HepG2 (cell line): Measurements from ENCODE around the gene SEMA3B. TPM values are rescaled to one million over a fixed set of nuclear protein-coding genes. Genes with fewer than 3 reads are reported as not detected.

ENCODE experiments used
- JUNB ChIP-seq: sonication (generic); formaldehyde crosslinking; IDR thresholded peaks from 2 replicates; pipeline ENCODE4 v1.8.0; 2022; ENCODE audit warnings: missing genetic modification reagents, mild to moderate bottlenecking, borderline replicate concordance
- KLF13 ChIP-seq: sonication (generic); formaldehyde crosslinking; IDR thresholded peaks from 2 replicates; pipeline ENCODE4 v1.4.0; 2020; ENCODE audit warnings: mild to moderate bottlenecking, missing genetic modification reagents
- PAXIP1 ChIP-seq: sonication (generic); formaldehyde crosslinking; conservative IDR thresholded peaks from 2 replicates; pipeline ENCODE4 v1.4.0; 2020; ENCODE audit warnings: mild to moderate bottlenecking, missing genetic modification reagents, moderate library complexity
- PHF8 ChIP-seq: sonication (generic); formaldehyde crosslinking; IDR thresholded peaks from 2 replicates; pipeline ENCODE4 v1.5.0; 2020; ENCODE audit warnings: missing genetic modification reagents
- TBX2 ChIP-seq: sonication (generic); formaldehyde crosslinking; IDR thresholded peaks from 2 replicates; pipeline ENCODE4 v1.5.0; 2020; ENCODE audit warnings: missing genetic modification reagents, mild to moderate bottlenecking, borderline replicate concordance
- ZNF142 ChIP-seq: sonication (generic); formaldehyde crosslinking; IDR thresholded peaks from 2 replicates; pipeline ENCODE4 v1.4.0; 2020; ENCODE audit warnings: missing genetic modification reagents
- ZNF207 ChIP-seq: fragments of 450-650 bp; IDR thresholded peaks from 2 replicates; pipeline ENCODE4 v1.6.1; 2016; ENCODE audit warnings: antibody characterized with exemption, borderline replicate concordance
- ZNF260 ChIP-seq: sonication (generic); formaldehyde crosslinking; IDR thresholded peaks from 2 replicates; pipeline ENCODE4 v1.4.0; 2020; ENCODE audit warnings: missing genetic modification reagents, low read depth, mild to moderate bottlenecking, borderline replicate concordance
- ZNF30 ChIP-seq: sonication (generic); formaldehyde crosslinking; IDR thresholded peaks from 2 replicates; pipeline ENCODE4 v1.5.0; 2020; ENCODE audit warnings: mild to moderate bottlenecking, missing genetic modification reagents
- ZNF317 ChIP-seq: sonication (generic); formaldehyde crosslinking; IDR thresholded peaks from 2 replicates; pipeline ENCODE4 v1.5.0; 2020; ENCODE audit warnings: mild to moderate bottlenecking, missing genetic modification reagents
- ZNF432 ChIP-seq: sonication (generic); formaldehyde crosslinking; IDR thresholded peaks from 2 replicates; pipeline ENCODE4 v1.5.0; 2020; ENCODE audit warnings: missing genetic modification reagents, mild to moderate bottlenecking, borderline replicate concordance
- ZNF44 ChIP-seq: sonication (generic); formaldehyde crosslinking; IDR thresholded peaks from 2 replicates; pipeline ENCODE4 v1.5.1; 2020; ENCODE audit warnings: mild to moderate bottlenecking, missing genetic modification reagents
- ZSCAN25 ChIP-seq: sonication (generic); formaldehyde crosslinking; IDR thresholded peaks from 2 replicates; pipeline ENCODE4 v1.8.0; 2022; ENCODE audit warnings: mild to moderate bottlenecking, missing genetic modification reagents
- polyA plus RNA-seq, 8 experiments: library from polyadenylated mRNA; depleted of rRNA in 3 of 8; stranded (reverse) in 7 of 8; unstranded in 1 of 8; fragments of >200 nt; fragmentation: Illumina TruSeq in 4 of 8; extraction: Trizol in 4 of 8; gene quantifications; 2 replicates each; pipeline versions ENCODE4 v1.2.1 to v1.2.3, GENCODE V29; 2011 to 2016; ENCODE audit warnings: low read depth in 4 of 8, missing spikeins in 1 of 8, mixed read lengths in 1 of 8; ENCODE audit not compliant: insufficient read depth in 1 of 8
- total RNA-seq, 5 experiments: library from RNA; depleted of rRNA; stranded (reverse); fragments of >200 nt; fragmentation: Illumina TruSeq; extraction: Trizol; gene quantifications; 2 replicates each; pipeline ENCODE4 v1.2.3, GENCODE V29; 2016; ENCODE audit warnings: low read depth in 1 of 5
- TF ChIP-seq, protein P1 (sequence below): sonication (generic); formaldehyde crosslinking; IDR thresholded peaks from 2 replicates; pipeline ENCODE4 v1.9.0; 2021; ENCODE audit warnings: missing genetic modification reagents, borderline replicate concordance
- TF ChIP-seq, protein P2 (sequence below): sonication (generic); formaldehyde crosslinking; IDR thresholded peaks from 2 replicates; pipeline ENCODE4 v1.4.0; 2020; ENCODE audit warnings: missing genetic modification reagents

The SEMA3B gene
- total and polyA plus RNA-seq, 2 of the 13 experiments (the other 11 are each of a cell fraction or from before 2014, with no cell fraction given): 93.2 to 158 TPM

DNA sequence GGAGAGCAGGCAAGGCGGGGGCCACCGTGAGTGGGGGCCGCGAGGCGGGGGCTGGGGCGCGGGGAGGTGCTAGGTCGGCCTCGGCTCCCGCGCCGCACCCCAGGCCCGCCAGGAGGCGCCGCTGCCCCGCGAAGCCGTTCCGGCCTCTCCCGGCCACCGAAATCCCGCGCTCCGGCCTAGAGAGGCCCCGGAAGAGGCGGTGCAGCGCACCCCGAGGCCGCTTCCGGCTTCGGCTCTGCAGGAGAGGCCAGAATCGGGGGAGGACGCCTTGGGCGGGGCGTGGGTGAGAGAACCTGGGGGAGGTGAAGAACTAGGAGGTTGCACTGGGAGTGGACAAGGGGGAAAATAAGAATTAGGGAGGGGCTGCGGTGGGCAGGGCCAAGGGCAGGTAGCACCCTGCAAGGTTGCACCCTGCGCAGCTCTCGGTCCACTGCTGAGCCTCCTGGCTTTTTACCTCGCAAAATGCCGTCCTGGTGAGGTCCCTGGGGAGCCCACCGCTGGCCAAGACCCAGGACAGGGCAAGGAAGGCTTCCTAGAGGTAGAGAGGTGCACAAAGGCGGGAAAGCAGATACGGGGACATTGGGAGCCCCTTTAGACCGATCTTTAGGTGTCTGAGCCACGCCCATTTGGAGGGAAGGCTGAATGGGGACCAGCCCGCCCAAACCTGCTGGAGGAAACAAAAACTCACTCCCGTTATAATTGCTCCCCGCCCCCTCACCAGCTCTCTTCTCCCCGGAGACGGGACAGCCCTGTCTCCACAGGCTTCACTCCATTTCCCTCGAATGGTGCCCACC lies 41.4 kb upstream of the SEMA3B start (continued):
- TF ChIP-seq ZNF207: no peak
- no peak for TF ChIP-seq ZNF30 (CRISPR knock-in tag)
- TF ChIP-seq, protein P1, sequence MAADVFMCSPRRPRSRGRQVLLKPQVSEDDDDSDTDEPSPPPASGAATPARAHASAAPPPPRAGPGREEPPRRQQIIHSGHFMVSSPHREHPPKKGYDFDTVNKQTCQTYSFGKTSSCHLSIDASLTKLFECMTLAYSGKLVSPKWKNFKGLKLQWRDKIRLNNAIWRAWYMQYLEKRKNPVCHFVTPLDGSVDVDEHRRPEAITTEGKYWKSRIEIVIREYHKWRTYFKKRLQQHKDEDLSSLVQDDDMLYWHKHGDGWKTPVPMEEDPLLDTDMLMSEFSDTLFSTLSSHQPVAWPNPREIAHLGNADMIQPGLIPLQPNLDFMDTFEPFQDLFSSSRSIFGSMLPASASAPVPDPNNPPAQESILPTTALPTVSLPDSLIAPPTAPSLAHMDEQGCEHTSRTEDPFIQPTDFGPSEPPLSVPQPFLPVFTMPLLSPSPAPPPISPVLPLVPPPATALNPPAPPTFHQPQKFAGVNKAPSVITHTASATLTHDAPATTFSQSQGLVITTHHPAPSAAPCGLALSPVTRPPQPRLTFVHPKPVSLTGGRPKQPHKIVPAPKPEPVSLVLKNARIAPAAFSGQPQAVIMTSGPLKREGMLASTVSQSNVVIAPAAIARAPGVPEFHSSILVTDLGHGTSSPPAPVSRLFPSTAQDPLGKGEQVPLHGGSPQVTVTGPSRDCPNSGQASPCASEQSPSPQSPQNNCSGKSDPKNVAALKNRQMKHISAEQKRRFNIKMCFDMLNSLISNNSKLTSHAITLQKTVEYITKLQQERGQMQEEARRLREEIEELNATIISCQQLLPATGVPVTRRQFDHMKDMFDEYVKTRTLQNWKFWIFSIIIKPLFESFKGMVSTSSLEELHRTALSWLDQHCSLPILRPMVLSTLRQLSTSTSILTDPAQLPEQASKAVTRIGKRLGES (CRISPR knock-in tag): no peak
- TF ChIP-seq, protein P2, sequence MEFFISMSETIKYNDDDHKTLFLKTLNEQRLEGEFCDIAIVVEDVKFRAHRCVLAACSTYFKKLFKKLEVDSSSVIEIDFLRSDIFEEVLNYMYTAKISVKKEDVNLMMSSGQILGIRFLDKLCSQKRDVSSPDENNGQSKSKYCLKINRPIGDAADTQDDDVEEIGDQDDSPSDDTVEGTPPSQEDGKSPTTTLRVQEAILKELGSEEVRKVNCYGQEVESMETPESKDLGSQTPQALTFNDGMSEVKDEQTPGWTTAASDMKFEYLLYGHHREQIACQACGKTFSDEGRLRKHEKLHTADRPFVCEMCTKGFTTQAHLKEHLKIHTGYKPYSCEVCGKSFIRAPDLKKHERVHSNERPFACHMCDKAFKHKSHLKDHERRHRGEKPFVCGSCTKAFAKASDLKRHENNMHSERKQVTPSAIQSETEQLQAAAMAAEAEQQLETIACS (CRISPR knock-in tag): no peak
- TF ChIP-seq KLF13 (CRISPR knock-in tag): 0 out of 2 replicates have a peak, but pooled peaks have one; percentile 22
- TF ChIP-seq ZNF432: no peak
- peak; percentile 65 for TF ChIP-seq PHF8 (CRISPR knock-in tag)
- peak; percentile 21; the same call in 1 of the 2 replicates for TF ChIP-seq ZSCAN25 (CRISPR knock-in tag)
- 0 out of 2 replicates have a peak, but pooled peaks have one; percentile 22 for TF ChIP-seq ZNF142
- TF ChIP-seq PAXIP1: peak; percentile 80
- TF ChIP-seq TBX2 (CRISPR knock-in tag): peak; percentile 72; the same call in 1 of the 2 replicates
- TF ChIP-seq ZNF44 (CRISPR knock-in tag): no peak
- TF ChIP-seq ZNF260 (CRISPR knock-in tag): no peak
- TF ChIP-seq ZNF317: no peak
- no peak for TF ChIP-seq JUNB (CRISPR knock-in tag)
